Renal cortex interstitium (tissue), 11 donors: ENCODE measurements around the gene LDLRAD2. TPM values are rescaled to one million over a fixed set of nuclear protein-coding genes. Genes with fewer than 3 reads are reported as not detected.

Source experiments
- DNase-seq, 11 donors: peaks; one replicate each; pipeline ENCODE4 v3.0.0-alpha.2; 2013; ENCODE audit warnings: low read depth in 9 of 11, low spot score in 4 of 11; ENCODE audit errors: extremely low read depth in 1 of 11
- polyA plus RNA-seq, 3 donors: library from polyadenylated mRNA; unstranded; fragments of 120-200 nt; gene quantifications; one replicate each; pipeline ENCODE4 v1.2.1, GENCODE V29; 2013; ENCODE audit not compliant: insufficient read length in 3 of 3

The LDLRAD2 gene
- polyA plus RNA-seq, 3 donors, result 4.4 to 6.5 (median 5.8) TPM

DNA sequence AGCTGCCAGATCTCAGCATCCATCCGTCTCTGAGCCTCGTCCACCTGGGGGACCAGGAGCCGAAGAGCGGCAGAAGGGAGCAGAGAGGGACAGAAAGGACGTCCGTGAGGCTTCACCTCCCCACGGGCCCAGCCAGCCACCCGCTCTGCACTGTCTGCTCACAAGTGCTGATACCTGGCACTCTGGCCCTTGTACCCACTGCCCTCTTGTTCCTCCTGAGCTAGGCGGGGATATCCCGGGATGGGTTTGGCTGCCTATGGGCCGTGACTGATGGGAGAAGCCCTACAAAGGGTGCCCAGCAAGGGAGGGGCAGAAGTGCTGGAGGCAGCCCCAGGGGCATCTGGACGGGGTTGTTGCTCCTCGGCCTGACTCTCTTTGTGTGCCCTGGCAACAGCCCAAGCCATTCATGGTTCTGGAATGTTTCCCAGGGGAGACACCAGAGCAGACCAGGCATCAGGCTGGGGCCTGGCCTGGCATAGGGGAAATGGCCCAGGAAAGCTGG, 57.6 kb downstream of the LDLRAD2 start:
- no peak for DNase-seq

GRCh38 chr1:21870611-21871010, 58.5 kb downstream of the LDLRAD2 start:
- DNase-seq, result no peak

GRCh38 chr1:21871943-21872342, 59.9 kb downstream of the LDLRAD2 start:
- DNase-seq, result no peak

GRCh38 chr1:21872445-21873079, 60.5 kb downstream of the LDLRAD2 start:
- no peak for DNase-seq

DNA sequence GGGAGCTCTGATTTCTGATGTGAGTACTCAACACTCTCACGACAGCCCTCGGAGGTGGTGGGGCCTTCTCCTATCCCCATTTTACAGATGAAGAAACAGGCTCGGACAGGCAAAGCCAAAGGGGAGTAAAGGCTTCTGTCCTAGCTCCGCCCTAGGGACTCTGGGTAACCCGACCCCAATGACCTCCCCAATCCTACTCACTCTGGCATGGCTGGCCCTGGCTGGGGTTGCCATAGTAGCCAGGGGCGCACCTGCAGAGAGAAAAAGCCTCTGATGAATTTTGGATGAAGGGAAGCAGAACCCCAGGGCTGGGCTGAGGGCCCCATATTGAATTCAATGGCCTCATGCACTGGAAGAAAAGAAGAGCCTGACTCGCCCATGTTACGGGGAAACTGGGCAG, 61.1 kb downstream of the LDLRAD2 start:
- no peak for DNase-seq

DNA sequence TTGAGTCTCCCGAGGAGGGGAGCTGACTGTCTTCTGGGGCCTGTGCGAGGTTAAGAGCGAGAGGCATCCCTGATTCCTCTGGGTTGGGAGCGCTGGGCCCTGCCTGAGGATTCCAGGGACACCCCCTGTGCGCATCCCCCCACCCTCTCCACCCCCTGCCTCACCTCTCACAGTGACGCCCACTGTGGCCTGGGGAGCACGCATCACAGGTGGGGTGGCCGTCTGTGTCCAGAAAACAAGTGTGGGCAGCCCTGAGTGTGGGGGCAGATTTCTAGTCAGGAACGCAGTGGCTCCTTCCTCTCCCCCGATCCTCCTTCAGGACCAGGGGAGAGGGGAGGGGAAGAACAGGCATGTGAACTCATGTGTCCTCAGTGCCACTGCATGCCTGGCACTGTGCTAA, 61.7 kb downstream of the LDLRAD2 start:
- no peak for DNase-seq

GRCh38 chr1:21874328-21874727, 62.3 kb downstream of the LDLRAD2 start:
- DNase-seq, result no peak

Other genes with a start within 250 kb of the LDLRAD2 start
- gene RAP1GAP, start 142.9 kb upstream of the LDLRAD2 start, polyA plus RNA-seq, result 10 to 100 TPM; 16.6 to 24.4 (median 19.2) TPM
- gene USP48, start 29.1 kb upstream of the LDLRAD2 start, polyA plus RNA-seq, result 10 to 100 TPM; 62.6 to 77.9 (median 71.2) TPM
- gene HSPG2, start 125.0 kb downstream of the LDLRAD2 start, polyA plus RNA-seq, result 100 to 1,000 TPM; 130 to 200 (median 188) TPM
- under 1 TPM in 2 of 3 donors, not detected in 1; 0.29 to 0.40 TPM for gene CELA3B, start 164.8 kb downstream of the LDLRAD2 start, polyA plus RNA-seq
- gene CELA3A, start 189.4 kb downstream of the LDLRAD2 start, polyA plus RNA-seq, result not detected
- gene CDC42, start 240.4 kb downstream of the LDLRAD2 start, polyA plus RNA-seq, result 100 to 1,000 TPM; 337 to 409 (median 366) TPM